GM10847 (cell line): Measurements from ENCODE around the gene RBMS3.

Experiments used
- POLR2A ChIP-seq: IDR thresholded peaks from 2 replicates; pipeline ENCODE4 v1.6.1; 2011; ENCODE audit not compliant: insufficient read length; ENCODE audit errors: extremely low read depth

RBMS3 gene

DNA sequence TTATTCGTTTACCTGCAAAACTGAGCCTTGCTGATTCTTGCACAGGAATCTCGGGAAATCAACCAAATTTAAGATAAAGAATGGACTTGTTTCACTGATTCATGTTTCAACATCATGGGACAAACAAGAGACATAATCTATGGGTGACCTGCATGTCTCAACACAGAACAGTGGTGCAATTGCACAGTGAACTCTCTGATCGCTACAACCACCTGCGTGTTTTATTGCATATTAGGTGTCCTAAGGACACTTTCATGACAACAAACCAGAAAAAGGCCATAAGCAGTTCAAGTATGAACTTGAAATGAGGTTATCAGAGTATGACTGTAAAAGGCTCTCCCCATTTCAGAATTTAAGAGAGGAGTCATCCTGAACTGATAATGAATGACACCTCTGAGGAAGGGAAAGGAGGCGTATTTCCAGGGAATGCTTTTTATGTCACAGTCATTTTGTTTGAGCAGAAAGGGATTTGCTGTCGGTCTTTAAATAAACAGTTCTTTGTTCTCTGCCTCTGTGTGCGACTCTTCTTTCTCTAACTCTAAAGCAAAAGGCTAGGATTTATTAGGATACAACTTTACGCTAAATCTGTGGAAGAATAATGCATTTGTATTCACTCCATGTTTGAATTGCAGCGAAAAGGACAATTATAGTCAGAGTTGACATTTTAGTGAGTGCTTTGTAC, 167.2 kb downstream of the RBMS3 start:
- no peak for TF ChIP-seq POLR2A

DNA sequence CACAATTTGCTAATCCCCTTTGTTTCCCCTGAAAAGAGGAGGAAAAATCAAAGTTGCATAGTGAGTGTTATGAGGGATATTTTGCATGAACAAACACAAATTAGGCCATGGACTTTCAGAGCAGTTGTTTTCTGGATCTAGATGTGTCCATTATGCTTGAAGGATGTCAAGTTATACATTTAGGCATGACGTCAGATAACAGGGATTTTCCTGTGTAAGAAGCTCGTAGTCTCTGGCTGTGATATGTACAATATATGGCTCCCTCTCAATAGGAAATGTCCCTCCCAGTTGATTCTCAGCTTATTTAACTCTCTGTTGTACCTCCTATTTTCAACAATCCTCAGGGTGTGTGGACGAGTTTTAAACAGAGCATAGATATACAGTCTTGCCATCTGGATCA, 171.0 kb downstream of the RBMS3 start:
- TF ChIP-seq POLR2A = no peak

- TF ChIP-seq POLR2A = no peak
Observed at GRCh38 chr3:29452934-29453283, 172.0 kb downstream of the RBMS3 start.

- TF ChIP-seq POLR2A = no peak
Observed at GRCh38 chr3:29453284-29454001, 172.6 kb downstream of the RBMS3 start.

- TF ChIP-seq POLR2A = no peak
Observed at GRCh38 chr3:29454161-29454611, 173.3 kb downstream of the RBMS3 start.

DNA sequence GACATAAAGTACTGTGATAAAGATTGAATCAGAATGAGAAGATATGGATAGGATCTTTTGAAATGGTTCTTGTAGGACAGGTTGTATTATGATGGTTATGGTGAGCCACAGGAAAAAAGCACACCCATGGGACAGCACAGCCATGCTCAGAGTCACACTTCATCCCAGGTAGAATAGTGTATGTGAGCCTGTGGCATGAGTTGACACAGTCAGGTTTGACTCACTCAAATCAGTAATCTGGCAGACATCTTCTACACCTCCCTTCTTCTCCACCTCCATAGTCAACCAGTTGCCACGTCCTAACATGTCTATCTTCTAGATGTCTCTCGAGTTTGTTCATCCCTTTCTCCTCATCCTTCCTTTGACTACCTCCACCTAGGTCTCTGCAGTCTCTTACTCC, 176.0 kb downstream of the RBMS3 start:
- TF ChIP-seq POLR2A = no peak

- TF ChIP-seq POLR2A = no peak
Observed at GRCh38 chr3:29463304-29463703, 182.4 kb downstream of the RBMS3 start.

DNA sequence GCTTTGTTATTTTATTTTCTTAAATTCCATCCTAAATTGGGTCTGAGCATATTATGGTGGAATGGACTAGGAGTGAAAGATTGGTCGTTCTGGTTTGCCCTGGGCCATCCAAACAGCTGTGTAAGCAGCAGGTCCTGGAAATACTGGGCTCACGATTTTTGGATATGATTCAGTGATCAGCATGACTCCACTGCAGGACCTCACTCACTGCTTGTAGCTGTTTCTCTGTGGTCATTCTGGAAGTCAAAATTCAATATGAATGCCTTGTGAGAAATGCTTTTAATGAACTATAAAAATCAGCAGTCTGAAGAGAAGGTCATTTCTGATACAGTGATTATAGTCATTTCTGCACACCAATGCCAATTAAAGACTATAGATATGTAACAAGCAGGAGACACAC, 185.0 kb downstream of the RBMS3 start:
- no peak for TF ChIP-seq POLR2A

- TF ChIP-seq POLR2A = no peak
Observed at GRCh38 chr3:29466442-29466841, 185.6 kb downstream of the RBMS3 start.

DNA sequence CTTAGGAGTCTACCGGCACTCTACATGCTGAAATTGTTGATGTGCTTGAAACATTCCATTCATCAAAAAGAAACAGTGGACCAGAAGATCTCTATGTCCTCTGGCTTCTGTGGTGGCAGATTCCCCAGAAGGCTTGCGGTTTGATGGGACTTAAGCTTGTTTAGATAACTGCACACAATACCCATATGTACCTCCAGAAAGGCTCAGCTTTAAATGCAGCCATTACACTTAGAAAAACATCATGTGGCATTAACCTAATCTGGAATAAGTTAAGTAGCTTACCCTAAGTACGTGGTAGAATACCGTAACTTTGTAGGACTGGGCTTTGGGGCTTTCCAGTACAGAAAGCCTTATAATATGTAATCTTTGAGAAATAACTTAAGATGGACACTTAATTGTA, 187.3 kb downstream of the RBMS3 start:
- no peak for TF ChIP-seq POLR2A

DNA sequence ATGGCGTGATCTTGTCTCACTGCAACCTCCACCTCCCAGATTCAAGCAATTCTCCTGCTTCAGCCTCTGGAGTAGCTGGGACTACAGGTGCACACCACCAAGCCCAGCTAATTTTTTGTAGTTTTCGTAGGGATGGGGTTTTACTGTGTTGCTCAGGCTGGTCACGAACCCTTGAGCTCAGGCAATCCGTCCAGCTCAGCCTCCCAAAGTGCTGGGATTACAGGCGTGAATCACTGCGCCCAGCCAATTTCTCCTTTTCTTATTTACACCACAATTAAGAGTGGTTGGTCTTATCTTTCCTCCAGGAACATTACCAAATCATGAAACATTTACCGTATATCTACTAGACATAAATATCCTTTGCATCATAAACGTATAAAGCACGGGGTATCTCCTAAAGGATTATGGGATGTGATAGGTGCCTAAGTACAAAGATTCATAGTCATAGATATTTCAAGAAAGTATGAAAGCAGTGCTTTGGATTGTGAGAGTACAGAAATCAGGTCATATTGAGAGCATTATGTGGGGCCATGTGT, 194.5 kb downstream of the RBMS3 start:
- TF ChIP-seq POLR2A = no peak

DNA sequence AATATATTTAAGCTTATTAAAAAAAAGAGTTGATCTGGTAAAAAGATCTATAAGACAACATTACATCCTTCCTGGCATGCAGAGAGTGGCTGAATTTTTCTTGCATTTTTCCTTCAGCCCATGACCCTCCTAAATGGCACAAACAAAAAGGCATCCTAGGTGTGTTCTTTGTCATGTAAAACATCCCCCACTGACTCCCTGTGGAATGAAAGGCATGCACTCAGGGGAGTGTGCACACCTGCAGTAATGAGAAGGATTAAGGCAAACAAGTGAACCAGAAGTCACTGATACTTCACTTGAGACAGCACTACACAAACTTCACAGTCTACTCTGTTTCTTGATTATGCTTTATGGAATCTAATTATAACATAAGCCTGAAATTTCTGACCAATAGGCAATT, 195.0 kb downstream of the RBMS3 start:
- TF ChIP-seq POLR2A = no peak

GRCh38 chr3:29478611-29479010, 197.7 kb downstream of the RBMS3 start:
- no peak for TF ChIP-seq POLR2A

DNA sequence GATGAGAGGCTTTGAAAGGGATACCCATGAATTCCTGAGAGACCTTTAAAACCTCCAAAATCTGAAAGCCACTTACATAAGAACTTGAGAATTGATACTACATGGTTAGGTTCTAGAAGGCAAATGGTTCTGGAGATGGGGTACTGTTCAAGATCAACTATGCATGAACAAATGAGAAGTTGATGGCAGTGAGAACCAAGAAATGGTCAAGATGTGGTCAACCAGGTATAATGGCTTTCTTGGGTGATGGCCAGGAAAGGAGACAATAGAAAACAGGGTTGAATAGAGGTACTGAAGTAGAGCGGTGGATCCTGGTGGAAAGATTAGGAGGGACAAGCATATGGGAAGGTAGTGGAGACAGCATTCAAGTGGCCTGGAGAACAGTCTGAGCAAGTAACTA, 200.4 kb downstream of the RBMS3 start:
- no peak for TF ChIP-seq POLR2A

DNA sequence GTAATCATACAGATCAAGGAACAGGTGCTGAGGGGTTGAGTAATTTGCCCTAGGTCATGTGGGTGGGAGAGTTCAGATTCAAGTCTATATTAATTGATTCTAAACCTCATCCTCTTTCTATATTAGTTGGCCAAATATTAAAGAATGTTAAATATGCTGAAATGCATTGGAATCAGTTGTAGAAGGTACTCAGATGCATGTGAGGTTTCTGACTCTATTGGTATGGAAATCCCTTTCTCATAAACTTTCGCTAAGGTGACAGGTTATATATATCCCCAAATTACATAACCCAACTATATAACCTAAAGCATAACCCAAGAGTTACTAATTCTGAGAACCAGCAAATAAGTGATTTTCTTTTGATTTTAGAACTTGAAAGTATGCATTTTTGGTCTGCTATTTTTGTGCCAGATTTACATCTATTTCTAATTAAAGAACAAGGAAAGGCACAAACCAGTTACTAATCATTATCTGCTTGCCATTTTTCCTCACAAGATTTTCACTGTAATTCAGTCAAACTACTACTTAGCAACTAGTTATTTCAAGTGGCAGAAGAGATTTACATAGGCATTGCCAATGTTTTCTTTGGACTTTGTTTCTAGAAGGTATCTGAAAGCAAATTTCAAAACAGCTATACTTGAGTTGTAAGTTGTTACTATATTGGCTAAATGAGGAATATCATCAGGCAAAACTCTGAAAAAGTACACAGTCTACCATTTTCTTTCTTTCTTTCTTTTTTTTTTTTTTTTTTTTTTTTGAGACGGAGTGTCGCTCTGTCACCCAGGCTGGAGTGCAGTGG, 201.3 kb downstream of the RBMS3 start:
- TF ChIP-seq POLR2A = no peak

GRCh38 chr3:29484633-29485032, 203.8 kb downstream of the RBMS3 start:
- TF ChIP-seq POLR2A = no peak

- TF ChIP-seq POLR2A = no peak
Observed at GRCh38 chr3:29486096-29486495, 205.2 kb downstream of the RBMS3 start.

- no peak for TF ChIP-seq POLR2A
Observed at GRCh38 chr3:29486917-29487316, 206.0 kb downstream of the RBMS3 start.
